ENCODE data around the gene CAPN2. TPM values are rescaled to one million over a fixed set of nuclear protein-coding genes. Genes with fewer than 3 reads are reported as not detected.

The CAPN2 gene
- total RNA-seq, 2 experiments from 2014 or later: not detected

GRCh38 chr1:223737342-223737741, 25.0 kb downstream of the CAPN2 start:
- intact Hi-C loops (cut with micrococcal nuclease; ENCODE audit: unreplicated experiment): no loop called here
- CTCF ChIA-PET (ENCODE audit: unreplicated experiment): no interaction called here
- H3K27ac ChIP-seq (ENCODE audit: low read depth, low read length, poor library complexity, severe bottlenecking): no peak overlapping the region
- H3K9me2 ChIP-seq (ENCODE audit: insufficient read depth, low read length): no peaks in the 10 kb centered on the region
- no peak overlapping the region for H2AFZ ChIP-seq (ENCODE audit: low read length)
- no peaks in the 10 kb centered on the region for H3K4me1 ChIP-seq (ENCODE audit: insufficient read depth, low read length, poor library complexity, severe bottlenecking)
- no peaks in the 10 kb centered on the region for H3K36me3 ChIP-seq (ENCODE audit: insufficient read depth, low read length)
- no peak for DNase-seq (ENCODE audit: low spot score)
- TF ChIP-seq EZH2phosphoT487 (IDR thresholded peaks at IDR 0.05; ENCODE audit: borderline replicate concordance, low read depth, low read length): no peak
- TF ChIP-seq, protein P1, sequence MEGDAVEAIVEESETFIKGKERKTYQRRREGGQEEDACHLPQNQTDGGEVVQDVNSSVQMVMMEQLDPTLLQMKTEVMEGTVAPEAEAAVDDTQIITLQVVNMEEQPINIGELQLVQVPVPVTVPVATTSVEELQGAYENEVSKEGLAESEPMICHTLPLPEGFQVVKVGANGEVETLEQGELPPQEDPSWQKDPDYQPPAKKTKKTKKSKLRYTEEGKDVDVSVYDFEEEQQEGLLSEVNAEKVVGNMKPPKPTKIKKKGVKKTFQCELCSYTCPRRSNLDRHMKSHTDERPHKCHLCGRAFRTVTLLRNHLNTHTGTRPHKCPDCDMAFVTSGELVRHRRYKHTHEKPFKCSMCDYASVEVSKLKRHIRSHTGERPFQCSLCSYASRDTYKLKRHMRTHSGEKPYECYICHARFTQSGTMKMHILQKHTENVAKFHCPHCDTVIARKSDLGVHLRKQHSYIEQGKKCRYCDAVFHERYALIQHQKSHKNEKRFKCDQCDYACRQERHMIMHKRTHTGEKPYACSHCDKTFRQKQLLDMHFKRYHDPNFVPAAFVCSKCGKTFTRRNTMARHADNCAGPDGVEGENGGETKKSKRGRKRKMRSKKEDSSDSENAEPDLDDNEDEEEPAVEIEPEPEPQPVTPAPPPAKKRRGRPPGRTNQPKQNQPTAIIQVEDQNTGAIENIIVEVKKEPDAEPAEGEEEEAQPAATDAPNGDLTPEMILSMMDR (conservative IDR thresholded peaks at IDR 0.05; ENCODE audit: low read length): no peak
- H3K79me2 ChIP-seq (ENCODE audit: insufficient read depth, low read depth, low read length): no peaks in the 10 kb centered on the region
- BruUV-seq (replicated peaks): no TSS peak
- POLR2A ChIA-PET: interaction anchor here (1.0 to 1.4 kb wide), 2 partner anchors 17 to 21 kb away, joined by 3 to 4 read pairs; no protein-coding TSS in a partner anchor
- no peaks in the 10 kb centered on the region for H3K9me3 ChIP-seq (ENCODE audit: low read length)
- H3K4me3 ChIP-seq (ENCODE audit: low read depth, low read length, poor library complexity, severe bottlenecking): no peak overlapping the region
- no peak overlapping the region for H3K4me2 ChIP-seq (ENCODE audit: low read length)
- no peaks in the 10 kb centered on the region for H4K20me1 ChIP-seq (ENCODE audit: insufficient read depth, low read length)

- Histone ChIP-seq H3K27ac (ENCODE audit: low read depth, low read length, poor library complexity, severe bottlenecking) (no peak overlapping the region), H2AFZ (ENCODE audit: low read length) (no peak overlapping the region), H3K9me2 (ENCODE audit: insufficient read depth, low read length) (no peaks in the 10 kb centered on the region), H3K4me1 (ENCODE audit: insufficient read depth, low read length, poor library complexity, severe bottlenecking) (no peaks in the 10 kb centered on the region), H3K79me2 (ENCODE audit: insufficient read depth, low read depth, low read length) (no peaks in the 10 kb centered on the region), H3K36me3 (ENCODE audit: insufficient read depth, low read length) (no peaks in the 10 kb centered on the region), H3K9me3 (ENCODE audit: low read length) (no peaks in the 10 kb centered on the region), H4K20me1 (ENCODE audit: insufficient read depth, low read length) (no peaks in the 10 kb centered on the region), H3K4me3 (ENCODE audit: low read depth, low read length, poor library complexity, severe bottlenecking) (no peak overlapping the region), H3K4me2 (ENCODE audit: low read length) (no peak overlapping the region)
- ChIA-PET POLR2A (interaction anchor here (0.6 to 1.4 kb wide), 4 partner anchors 18 to 130 kb away, joined by 3 to 4 read pairs (median 3); no protein-coding TSS in a partner anchor), CTCF (ENCODE audit: unreplicated experiment) (no interaction called here)
- BruUV-seq (replicated peaks): no TSS peak
- DNase-seq (ENCODE audit: low spot score): no peak
- TF ChIP-seq, protein P1 (conservative IDR thresholded peaks at IDR 0.05; ENCODE audit: low read length): no peak
- intact Hi-C loops (cut with micrococcal nuclease; ENCODE audit: unreplicated experiment): no loop called here
Observed at GRCh38 chr1:223738465-223739365, 26.4 kb downstream of the CAPN2 start.

All from OCI-LY7 (cell line).